GM19025 (cell line): ENCODE results near the gene THAP4.

Experiments used
- ATAC-seq: cut with Tn5 transposase; IDR thresholded peaks from one replicate; pipeline ENCODE4 v1.9.1; 2021; ENCODE audit warnings: mild to moderate bottlenecking, low read depth, moderate library complexity; ENCODE audit not compliant: unreplicated experiment

The THAP4 gene

GRCh38 chr2:241534701-241535375 is 102.1 kb downstream of the THAP4 start:
- ATAC-seq, result no peak
